ENCODE results near the gene FBXW11.
A peak's percentile ranks its signal among the peaks of the same experiment; 100 is the strongest.

FBXW11 gene

GRCh38 chr5:171969288-171969880 is 37.1 kb downstream of the FBXW11 start:
- Mint-ChIP-seq H3K9me3 (peaks cover 8% of the 10 kb centered on the region), H3K27ac (no peak overlapping the region), H3K27me3 (ENCODE audit: low read depth, poor library complexity) (peaks cover 3% of the 10 kb centered on the region), H3K36me3 (ENCODE audit: low read depth) (peaks cover 39% of the 10 kb centered on the region), H3K4me3 (no peak overlapping the region), H3K4me1 (peaks cover 22% of the 10 kb centered on the region)
- DNase-seq = no peak
- TF ChIP-seq CTCF (IDR thresholded peaks at IDR 0.05) = no peak

- Mint-ChIP-seq H3K27ac (peak overlapping the region; percentile 93), H3K36me3 (ENCODE audit: low read depth) (peaks cover 31% of the 10 kb centered on the region), H3K9me3 (peaks cover 8% of the 10 kb centered on the region), H3K4me1 (peaks cover 22% of the 10 kb centered on the region), H3K4me3 (no peak overlapping the region), H3K27me3 (ENCODE audit: low read depth, poor library complexity) (peaks cover 3% of the 10 kb centered on the region)
- DNase-seq = no peak
- no peak for TF ChIP-seq CTCF (IDR thresholded peaks at IDR 0.05)
Measured at GRCh38 chr5:171968531-171968930, 37.9 kb downstream of the FBXW11 start.

DNA sequence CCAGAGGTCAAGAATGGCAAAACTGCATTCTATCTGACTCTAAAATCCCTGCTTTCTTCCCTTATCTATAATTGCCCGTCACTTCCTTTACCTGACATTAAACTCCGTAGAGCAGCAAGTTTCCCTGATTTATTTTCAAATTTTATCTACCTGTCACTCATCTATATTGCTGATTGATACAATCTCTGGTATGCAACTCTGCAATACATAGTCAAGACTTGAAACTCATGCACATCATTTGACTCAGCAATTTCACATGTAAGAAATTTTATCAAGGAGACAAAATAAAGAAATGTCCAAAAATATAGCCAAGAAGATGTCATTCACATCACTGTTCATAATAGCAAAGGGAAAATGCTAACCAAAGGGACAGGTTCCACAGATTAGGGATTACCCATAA is 39.5 kb downstream of the FBXW11 start:
- Mint-ChIP-seq H3K27ac (no peak overlapping the region), H3K4me3 (no peak overlapping the region), H3K36me3 (ENCODE audit: low read depth) (peaks cover 23% of the 10 kb centered on the region), H3K27me3 (ENCODE audit: low read depth, poor library complexity) (peaks cover 3% of the 10 kb centered on the region), H3K4me1 (peaks cover 22% of the 10 kb centered on the region), H3K9me3 (peaks cover 8% of the 10 kb centered on the region)
- TF ChIP-seq CTCF (IDR thresholded peaks at IDR 0.05) = no peak
- no peak for DNase-seq

DNA sequence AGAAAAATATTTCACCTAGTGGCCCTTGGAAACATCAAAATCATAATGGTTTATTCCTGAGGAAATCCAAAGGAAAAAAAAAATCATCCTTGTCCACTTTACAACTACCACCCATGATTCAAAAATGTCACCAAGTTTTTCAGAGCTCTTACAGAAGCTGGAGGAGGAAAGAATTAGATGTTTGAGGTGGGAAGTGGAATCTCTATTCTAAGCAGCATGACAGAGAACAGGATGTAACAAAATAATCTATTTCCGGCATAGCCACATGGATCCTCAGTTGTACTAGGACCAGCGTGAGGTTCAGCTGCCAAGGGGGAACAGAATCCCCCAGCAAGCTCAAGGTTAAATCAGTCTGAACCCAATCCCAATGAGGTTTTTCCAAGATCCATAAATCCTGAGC is 40.2 kb downstream of the FBXW11 start:
- Mint-ChIP-seq H3K4me1 (peaks cover 22% of the 10 kb centered on the region), H3K9me3 (peaks cover 8% of the 10 kb centered on the region), H3K27ac (no peak overlapping the region), H3K36me3 (ENCODE audit: low read depth) (peaks cover 20% of the 10 kb centered on the region), H3K27me3 (ENCODE audit: low read depth, poor library complexity) (peaks cover 3% of the 10 kb centered on the region), H3K4me3 (no peak overlapping the region)
- no peak for TF ChIP-seq CTCF (IDR thresholded peaks at IDR 0.05)
- no peak for DNase-seq

DNA sequence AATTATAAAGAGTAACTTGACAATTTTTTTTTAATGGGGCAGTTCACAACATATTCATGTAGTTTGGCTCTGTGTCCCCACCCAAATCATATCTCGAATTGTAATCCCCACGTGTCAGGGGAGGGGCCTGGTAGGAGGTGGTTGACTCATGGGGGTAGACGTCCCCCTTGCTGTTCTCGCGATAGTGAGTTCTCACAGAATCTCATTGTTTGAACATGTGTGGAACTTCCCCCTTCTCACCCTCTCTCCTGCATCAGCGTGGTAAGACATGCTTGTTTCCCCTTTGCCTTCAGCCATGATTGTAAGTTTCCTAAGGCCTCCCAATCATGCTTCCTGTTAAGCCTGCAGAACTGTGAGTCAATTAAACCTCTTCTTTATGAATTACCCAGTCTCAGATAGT is 40.7 kb downstream of the FBXW11 start:
- no peak overlapping the region for H3K4me3 Mint-ChIP-seq
- peak overlapping the region; percentile 19 for H3K27ac Mint-ChIP-seq
- TF ChIP-seq CTCF (IDR thresholded peaks at IDR 0.05) = no peak

DNA sequence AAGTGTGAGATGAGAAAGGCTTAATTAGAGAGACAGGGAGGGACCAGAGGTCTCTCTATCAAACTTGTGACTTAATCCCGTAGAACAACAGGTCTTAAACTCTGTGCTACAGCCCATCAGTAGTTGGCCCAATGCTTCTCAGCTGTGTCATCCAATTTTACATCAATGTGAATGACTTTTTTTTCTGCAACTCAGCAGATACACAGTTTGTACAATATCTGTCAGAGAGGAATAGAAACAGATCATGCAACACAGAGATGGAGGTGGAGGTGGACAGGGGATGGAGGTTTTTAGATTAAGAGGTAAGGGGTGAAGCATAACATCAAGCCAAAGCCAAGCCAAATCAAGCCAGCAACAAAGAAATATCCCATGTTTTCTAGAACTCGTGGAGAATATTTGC is 43.0 kb downstream of the FBXW11 start:
- Mint-ChIP-seq H3K36me3 (ENCODE audit: low read depth) (peaks cover 14% of the 10 kb centered on the region), H3K4me3 (no peak overlapping the region), H3K9me3 (no peaks in the 10 kb centered on the region), H3K27ac (no peak overlapping the region), H3K27me3 (ENCODE audit: low read depth, poor library complexity) (peaks cover 3% of the 10 kb centered on the region), H3K4me1 (peaks cover 20% of the 10 kb centered on the region)
- DNase-seq = no peak
- TF ChIP-seq CTCF (IDR thresholded peaks at IDR 0.05) = no peak

More for the DNA sequence above, 40.7 kb downstream of the FBXW11 start:
- Mint-ChIP-seq H3K36me3 (ENCODE audit: low read depth) (peaks cover 15% of the 10 kb centered on the region), H3K9me3 (peaks cover 8% of the 10 kb centered on the region), H3K4me1 (peaks cover 22% of the 10 kb centered on the region), H3K27me3 (ENCODE audit: low read depth, poor library complexity) (peaks cover 3% of the 10 kb centered on the region)
- no peak for DNase-seq
